K562 (cell line): Measurements from ENCODE around the gene FOXA3. TPM values are rescaled to one million over a fixed set of nuclear protein-coding genes. Genes with fewer than 3 reads are reported as not detected.

ENCODE experiments used
- ATAC-seq: fragments of 200-7000 bp; cut with Tn5 transposase; 3 replicates; pipeline ENCODE4 v1.9.1; 2020; ENCODE audit warnings: moderate library complexity
- BruUV-seq: library from RNA; stranded (reverse); fragments of 400-500 nt; replicated peaks from 2 replicates; lab custom pipeline; 2021; lab: Mats Ljungman, UMichigan
- CTCF ChIA-PET: fragments of 300-600 bp; formaldehyde crosslinking; extraction: SDS; loops from one replicate; lab custom pipeline; 2021; ENCODE audit warnings: low intra/inter-chr PET ratio; lab: Yijun Ruan, JAX
- POLR2A ChIA-PET: fragments of 300-600, 350-650 bp; sonication (Branson Sonifier 250); formaldehyde crosslinking; extraction: SDS; loops from one replicate; lab custom pipeline; 2021; ENCODE audit warnings: antibody characterized with exemption, inconsistent platforms; lab: Yijun Ruan, JAX
- DNase-seq, 4 experiments: peaks; one replicate each; pipeline versions ENCODE4 v3.0.0 to v3.0.0-alpha.2; 2011 to 2018; ENCODE audit warnings: low spot score in 3 of 4, mixed read lengths in 3 of 4; ENCODE audit errors: extremely low read depth in 1 of 4
- FAIRE-seq: peaks from 2 replicates; lab custom pipeline; 2011; peaks lifted over from hg19 to GRCh38; lab: Jason Lieb, UNC
- H2AFZ ChIP-seq: 2 replicates; pipeline ENCODE4 v1.6.0; 2011; ENCODE audit warnings: low read depth, low read length, control low read depth, inconsistent platforms
- H3K27ac ChIP-seq: fragments of 200-600 bp; 3 replicates; pipeline ENCODE4 v1.8.0; 2011; ENCODE audit warnings: low read depth, mild to moderate bottlenecking, control low read depth, inconsistent platforms, low read length, moderate library complexity, mixed read lengths; ENCODE audit errors: extremely low read depth
- H3K27me3 ChIP-seq, 2 experiments: fragments of 300-600 bp in 1 of 2; 2 replicates in 1 of 2; 3 replicates in 1 of 2; pipeline versions ENCODE4 v1.6.0 to v1.8.0; 2011; ENCODE audit warnings: inconsistent platforms in 2 of 2, low read length in 2 of 2, mild to moderate bottlenecking in 1 of 2, mixed read lengths in 1 of 2, moderate library complexity in 1 of 2; ENCODE audit not compliant: control insufficient read depth in 2 of 2, insufficient read depth in 2 of 2
- H3K36me3 ChIP-seq: fragments of 300-600 bp; 3 replicates; pipeline ENCODE4 v1.8.0; 2011; ENCODE audit warnings: mild to moderate bottlenecking, low read length, inconsistent platforms; ENCODE audit not compliant: control insufficient read depth, insufficient read depth
- H3K4me1 ChIP-seq, 2 experiments: fragments of 200-600 bp in 1 of 2; replicated peaks in 1 of 2; 2 replicates in 1 of 2; 3 replicates in 1 of 2; pipeline versions ENCODE4 v1.5.1 to v1.8.0; 2011; ENCODE audit warnings: inconsistent platforms in 2 of 2, low read length in 2 of 2, mild to moderate bottlenecking in 1 of 2, mixed read lengths in 1 of 2, moderate library complexity in 1 of 2; ENCODE audit not compliant: control insufficient read depth in 2 of 2, insufficient read depth in 2 of 2
- H3K4me2 ChIP-seq: 2 replicates; pipeline ENCODE4 v1.6.1; 2011; ENCODE audit warnings: low read length, control low read depth, inconsistent platforms, mixed read lengths; ENCODE audit not compliant: insufficient read depth
- H3K4me3 ChIP-seq: fragments of 200-600 bp; sonication (generic), shearing (Covaris generic); 2 replicates; pipeline ENCODE4 v1.5.1; 2016; ENCODE audit warnings: control low read depth, inconsistent platforms
- H3K79me2 ChIP-seq: fragments of 200-600 bp; 3 replicates; pipeline ENCODE4 v1.8.0; 2011; ENCODE audit warnings: low read length, inconsistent platforms; ENCODE audit not compliant: control insufficient read depth, insufficient read depth
- H3K9ac ChIP-seq, 2 experiments: 2 replicates each; pipeline versions ENCODE4 v1.6.0 to v1.6.1; 2011; ENCODE audit warnings: low read depth in 2 of 2, low read length in 2 of 2, control low read depth in 1 of 2, inconsistent platforms in 1 of 2, mild to moderate bottlenecking in 1 of 2, mixed read lengths in 1 of 2; ENCODE audit not compliant: insufficient read depth in 1 of 2
- H3K9me1 ChIP-seq: one replicate; pipeline ENCODE4 v1.6.0; 2011; ENCODE audit warnings: inconsistent platforms, mild to moderate bottlenecking, low read length, moderate library complexity; ENCODE audit not compliant: control insufficient read depth, insufficient read depth
- H3K9me3 ChIP-seq: replicated peaks from 2 replicates; pipeline ENCODE4 v1.5.1; 2011; ENCODE audit warnings: low read depth, low read length, inconsistent platforms; ENCODE audit not compliant: control insufficient read depth, insufficient read depth
- H4K20me1 ChIP-seq: replicated peaks from 2 replicates; pipeline ENCODE4 v1.6.1; 2011; ENCODE audit warnings: low read length, inconsistent platforms, mixed read lengths; ENCODE audit not compliant: control insufficient read depth, insufficient read depth
- ATF2 ChIP-seq: sonication (generic); formaldehyde crosslinking; IDR thresholded peaks from 2 replicates; pipeline ENCODE4 v1.8.1; 2022; ENCODE audit warnings: missing genetic modification reagents
- CBX3 ChIP-seq, 2 experiments: IDR thresholded peaks; 1 replicate in 1 of 2; 2 replicates in 1 of 2; pipeline ENCODE4 v1.6.1; 2012; ENCODE audit warnings: inconsistent platforms in 2 of 2, low read length in 2 of 2, borderline replicate concordance in 1 of 2, control low read depth in 1 of 2
- HIVEP1 ChIP-seq: fragments of 250-450 bp; sonication (Bioruptor Pico); IDR thresholded peaks from 2 replicates; pipeline ENCODE4 v1.4.0; 2020; ENCODE audit warnings: mild to moderate bottlenecking
- KLF16 ChIP-seq: IDR thresholded peaks from 2 replicates; pipeline ENCODE4 v1.6.1; 2016; ENCODE audit warnings: antibody characterized with exemption
- SIX5 ChIP-seq, 2 experiments: IDR thresholded peaks; 2 replicates each; pipeline ENCODE4 v1.6.1; 2011; ENCODE audit warnings: low read length in 2 of 2, borderline replicate concordance in 1 of 2, low read depth in 1 of 2, mild to moderate bottlenecking in 1 of 2, moderate library complexity in 1 of 2; ENCODE audit not compliant: insufficient read depth in 1 of 2
- TAL1 ChIP-seq: fragments of 450-650 bp; IDR thresholded peaks from 2 replicates; pipeline ENCODE4 v1.6.1; 2016; ENCODE audit warnings: mild to moderate bottlenecking
- WHSC1 ChIP-seq: IDR thresholded peaks from one replicate; pipeline ENCODE4 v1.6.1; 2012; ENCODE audit warnings: low read length, control low read depth, inconsistent platforms
- ZBTB26 ChIP-seq: fragments of 450-650 bp; formaldehyde crosslinking; IDR thresholded peaks from 2 replicates; pipeline ENCODE4 v1.4.0; 2022; ENCODE audit warnings: missing genetic modification characterization
- ZFX ChIP-seq: sonication (generic); formaldehyde crosslinking; IDR thresholded peaks from 2 replicates; pipeline ENCODE4 v1.8.0; 2022; ENCODE audit warnings: mild to moderate bottlenecking, missing genetic modification reagents, moderate library complexity
- ZNF76 ChIP-seq: fragments of 250-450 bp; sonication (Bioruptor Pico); IDR thresholded peaks from 2 replicates; pipeline ENCODE4 v1.4.0; 2020; ENCODE audit warnings: mild to moderate bottlenecking, moderate library complexity, borderline replicate concordance
- WGBS: fragments of 100-300 bp; shearing (Covaris generic); methylation state at CpG from one replicate; pipeline ENCODE4 v1.1.6; 2016; ENCODE audit warnings: low coverage, mixed read lengths; ENCODE audit not compliant: insufficient coverage; ENCODE audit errors: missing lambda C conversion rate; 5-methylcytosine and 5-hydroxymethylcytosine counted together
- in situ Hi-C: fragments of 300-500 bp; cut with MboI; formaldehyde crosslinking; loops from 4 replicates; pipeline ENCODE4 v1.15.0; 2018; ENCODE audit warnings: inconsistent platforms, mixed read lengths
- intact Hi-C: fragments of 100-400 bp; cut with micrococcal nuclease; formaldehyde crosslinking; loops from 2 replicates; pipeline ENCODE4 v1.14.2; 2022
- polyA plus RNA-seq, 8 experiments: library from polyadenylated mRNA; depleted of rRNA in 4 of 8; stranded (reverse) in 5 of 8; unstranded in 3 of 8; fragments of >200 nt; fragmentation: Nextera tagmentation in 2 of 8; fragmentation: Illumina TruSeq in 1 of 8; extraction: Ambion mirVana in 2 of 8; extraction: Trizol in 1 of 8; gene quantifications; 2 replicates each; pipeline versions ENCODE4 v1.2.1 to v1.2.3, GENCODE V29; 2011 to 2014; ENCODE audit warnings: inconsistent platforms in 1 of 8, missing spikeins in 1 of 8
- total RNA-seq, 7 experiments: library from RNA; depleted of rRNA in 6 of 7; stranded (reverse); fragments of >200 nt in 6 of 7; fragmentation: Illumina TruSeq in 2 of 7; extraction: Trizol in 2 of 7; gene quantifications; 2 replicates each; pipeline versions ENCODE4 v1.2.1 to v1.2.3, GENCODE V29; 2011 to 2021; ENCODE audit warnings: low replicate concordance in 1 of 7
- TF ChIP-seq, protein P1 (sequence below): fragments of 450-650 bp; IDR thresholded peaks from 2 replicates; pipeline ENCODE4 v1.6.1; 2016; ENCODE audit warnings: mild to moderate bottlenecking
- TF ChIP-seq, protein P2 (sequence below): fragments of 450-650 bp; formaldehyde crosslinking; IDR thresholded peaks from 2 replicates; pipeline ENCODE4 v1.4.0; 2020; ENCODE audit warnings: mild to moderate bottlenecking

FOXA3 gene
- total and polyA plus RNA-seq, 9 of the 15 experiments (the other 6 are each of a cell fraction or from before 2014, with no cell fraction given): 1.3 to 15.5 (median 4.7) TPM

DNA sequence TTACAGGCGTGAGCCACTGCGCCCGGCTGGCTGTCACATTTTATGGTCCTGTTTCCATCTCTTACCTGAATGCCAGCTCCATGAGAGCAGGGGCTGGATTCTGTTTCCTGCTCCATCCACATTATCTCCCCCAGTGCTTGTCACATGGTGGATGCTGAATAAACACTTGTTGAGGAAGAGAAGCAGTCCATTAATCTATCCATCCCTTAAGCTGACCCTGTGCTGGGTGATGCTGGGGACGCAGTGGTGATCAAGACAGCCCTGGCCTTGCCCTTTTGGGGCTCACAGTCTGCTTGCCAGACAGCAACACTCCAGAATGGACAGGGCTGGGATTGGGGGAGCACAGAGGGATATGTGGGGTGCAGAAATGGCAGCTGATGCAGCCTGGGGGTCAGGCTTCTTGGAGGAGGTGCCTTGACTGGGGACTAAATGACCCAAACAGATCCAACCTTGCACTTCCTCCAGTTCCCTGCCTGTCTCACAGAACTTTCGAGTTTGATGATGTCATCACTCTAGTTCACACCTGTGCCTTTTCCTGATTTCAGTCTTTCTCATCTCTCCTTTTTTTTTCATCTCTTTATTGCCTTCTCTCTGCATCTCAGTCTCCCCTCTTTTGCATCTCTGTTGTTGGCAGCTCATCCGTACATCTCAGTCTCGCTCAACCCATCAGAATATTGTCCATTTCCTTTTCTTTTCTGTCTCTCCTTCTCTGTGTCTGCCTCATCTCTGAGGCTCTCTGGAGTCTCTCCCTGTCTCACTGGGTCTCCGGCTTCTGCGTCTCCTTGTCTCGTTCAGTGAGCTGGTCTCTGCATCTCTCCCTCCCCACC, 17.2 kb downstream of the FOXA3 start (continued):
- TF ChIP-seq, protein P1, sequence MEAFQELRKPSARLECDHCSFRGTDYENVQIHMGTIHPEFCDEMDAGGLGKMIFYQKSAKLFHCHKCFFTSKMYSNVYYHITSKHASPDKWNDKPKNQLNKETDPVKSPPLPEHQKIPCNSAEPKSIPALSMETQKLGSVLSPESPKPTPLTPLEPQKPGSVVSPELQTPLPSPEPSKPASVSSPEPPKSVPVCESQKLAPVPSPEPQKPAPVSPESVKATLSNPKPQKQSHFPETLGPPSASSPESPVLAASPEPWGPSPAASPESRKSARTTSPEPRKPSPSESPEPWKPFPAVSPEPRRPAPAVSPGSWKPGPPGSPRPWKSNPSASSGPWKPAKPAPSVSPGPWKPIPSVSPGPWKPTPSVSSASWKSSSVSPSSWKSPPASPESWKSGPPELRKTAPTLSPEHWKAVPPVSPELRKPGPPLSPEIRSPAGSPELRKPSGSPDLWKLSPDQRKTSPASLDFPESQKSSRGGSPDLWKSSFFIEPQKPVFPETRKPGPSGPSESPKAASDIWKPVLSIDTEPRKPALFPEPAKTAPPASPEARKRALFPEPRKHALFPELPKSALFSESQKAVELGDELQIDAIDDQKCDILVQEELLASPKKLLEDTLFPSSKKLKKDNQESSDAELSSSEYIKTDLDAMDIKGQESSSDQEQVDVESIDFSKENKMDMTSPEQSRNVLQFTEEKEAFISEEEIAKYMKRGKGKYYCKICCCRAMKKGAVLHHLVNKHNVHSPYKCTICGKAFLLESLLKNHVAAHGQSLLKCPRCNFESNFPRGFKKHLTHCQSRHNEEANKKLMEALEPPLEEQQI: no peak
- TF ChIP-seq WHSC1: no peak
- TF ChIP-seq ZNF76: no peak

- DNase-seq: peak; percentile 53 to 61 (median 58)
- H3K4me3 ChIP-seq: no peak overlapping the region
- H3K4me2 ChIP-seq: peak overlapping the region; percentile 86; the same call in 1 of the 2 replicates
- peaks cover 25% of the 10 kb centered on the region for H3K79me2 ChIP-seq
- H3K27me3 ChIP-seq: no peaks in the 10 kb centered on the region
- WGBS: 38% methylated on average over 3 of the region's 4 CpGs
- H3K9me1 ChIP-seq: no peaks in the 10 kb centered on the region
- in situ Hi-C loops (no loop called here), intact Hi-C loops (no loop called here)
- peaks cover 41 to 73% of the 10 kb centered on the region in 2 experiments for H3K4me1 ChIP-seq
- no TSS peak for BruUV-seq
- peaks cover 13% of the 10 kb centered on the region; the same call in 1 of the 3 replicates for H3K36me3 ChIP-seq
- FAIRE-seq: peak; percentile 40
- H4K20me1 ChIP-seq: no peaks in the 10 kb centered on the region
- no peaks in the 10 kb centered on the region for H3K9me3 ChIP-seq
- ATAC-seq: no peak
- ChIA-PET POLR2A (interaction anchor here (0.6 to 1.6 kb wide), 9 partner anchors 11 to 303 kb away, joined by 3 to 9 read pairs (median 3); partner anchors contain the start of gene SYMPK), CTCF (interaction anchor here (3.3 to 4.9 kb wide), 2 partner anchors 17 to 65 kb away, joined by 56 to 102 read pairs; partner anchors contain the start of genes FOXA3 and SYMPK)
- no peak overlapping the region for H3K27ac ChIP-seq
- no peak overlapping the region for H2AFZ ChIP-seq
- peak overlapping the region in 1 of 2 experiments; percentile 89; a peak in 2 of 4 replicates for H3K9ac ChIP-seq
- TF ChIP-seq CBX3 (IDR thresholded peaks at IDR 0.05; ENCODE audit: borderline replicate concordance in 1 of 2, low read length in 2 of 2) (no peak), ATF2 (CRISPR knock-in tag) (no peak), TAL1 (no peak; the same call in 1 of the 2 replicates), ZFX (no peak), ZBTB26 (CRISPR knock-in tag) (no peak), SIX5 (IDR thresholded peaks at IDR 0.05; ENCODE audit: borderline replicate concordance in 1 of 2, insufficient read depth in 1 of 2, low read depth in 1 of 2, low read length in 2 of 2) (no peak), KLF16 (peak; percentile 24; the same call in 1 of the 2 replicates), HIVEP1 (no peak)
- TF ChIP-seq, protein P2, sequence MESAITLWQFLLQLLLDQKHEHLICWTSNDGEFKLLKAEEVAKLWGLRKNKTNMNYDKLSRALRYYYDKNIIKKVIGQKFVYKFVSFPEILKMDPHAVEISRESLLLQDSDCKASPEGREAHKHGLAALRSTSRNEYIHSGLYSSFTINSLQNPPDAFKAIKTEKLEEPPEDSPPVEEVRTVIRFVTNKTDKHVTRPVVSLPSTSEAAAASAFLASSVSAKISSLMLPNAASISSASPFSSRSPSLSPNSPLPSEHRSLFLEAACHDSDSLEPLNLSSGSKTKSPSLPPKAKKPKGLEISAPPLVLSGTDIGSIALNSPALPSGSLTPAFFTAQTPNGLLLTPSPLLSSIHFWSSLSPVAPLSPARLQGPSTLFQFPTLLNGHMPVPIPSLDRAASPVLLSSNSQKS: no peak
These were observed 17.9 kb downstream of the FOXA3 start for GRCh38 chr19:45881909-45882528.
